Measurements from ENCODE around the gene EVL. TPM values are rescaled to one million over a fixed set of nuclear protein-coding genes. Genes with fewer than 3 reads are reported as not detected.

The EVL gene
- total and polyA plus RNA-seq, 10 of the 15 experiments (the other 5 are each of a cell fraction or from before 2014, with no cell fraction given) = 11.9 to 341 (median 89.8) TPM

GRCh38 chr14:100069161-100069800 lies 4.1 kb downstream of the EVL start:
- in situ Hi-C loops (cut with MboI) (no loop called here), intact Hi-C loops (cut with micrococcal nuclease; ENCODE audit: unreplicated experiment) (loop anchor here (2.0 to 5.0 kb wide), 5 partner anchors 56 to 308 kb away; partner anchors contain the start of genes WDR25 and YY1)
- ATAC-seq (0 out of 3 replicates have a peak, but pooled peaks have one; percentile 0), FAIRE-seq (no peak), DNase-seq (ENCODE audit: low read depth, low spot score) (peak; percentile 80)
- ChIA-PET POLR2A (interaction anchor here (0.5 to 2.5 kb wide), 10 partner anchors 8 to 1899 kb away, joined by 3 to 17 read pairs (median 4); a partner anchor contains a TSS), CTCF (interaction anchor here (0.7 to 12.8 kb wide), 10 partner anchors 10 to 124 kb away, joined by 3 to 156 read pairs (median 15); no protein-coding TSS in a partner anchor), RAD21 (ENCODE audit: unreplicated experiment) (interaction anchor here (0.6 to 6.3 kb wide), 14 partner anchors 11 to 150 kb away, joined by 3 to 65 read pairs (median 4); no protein-coding TSS in a partner anchor), SMC1A (ENCODE audit: uncharacterized antibody, unreplicated experiment) (interaction anchor here (0.8 to 8.7 kb wide), 20 partner anchors 8 to 167 kb away, joined by 3 to 96 read pairs (median 5); no protein-coding TSS in a partner anchor)
- no peaks in the 10 kb centered on the region for H3K27me3 ChIP-seq (replicated peaks in 1 of 2; ENCODE audit: control insufficient read depth in 2 of 2, insufficient read depth in 2 of 2, low read length in 1 of 2)
- H3K9ac ChIP-seq (ENCODE audit: control insufficient read depth, insufficient read depth, low read length) = peak overlapping the region; percentile 80
- 0% methylated on average over 9 of the region's 9 CpGs for WGBS (ENCODE audit: insufficient coverage, insufficient replicate concordance, low lambda C conversion rate, missing lambda C conversion rate)
- peak overlapping the region; percentile 93 for H3K4me2 ChIP-seq (ENCODE audit: control insufficient read depth, insufficient read depth)
- H4K20me1 ChIP-seq (ENCODE audit: control insufficient read depth, insufficient read depth) = no peaks in the 10 kb centered on the region
- H2AFZ ChIP-seq (ENCODE audit: control insufficient read depth, low read depth, low read length) = no peak overlapping the region; the same call in none of the 2 replicates
- H3K4me3 ChIP-seq = peak overlapping the region; percentile 75
- H3K79me2 ChIP-seq (ENCODE audit: control insufficient read depth, insufficient read depth, low read length) = peaks cover 90% of the 10 kb centered on the region
- no peaks in the 10 kb centered on the region for H3K9me3 ChIP-seq (replicated peaks; ENCODE audit: control insufficient read depth, insufficient read depth, low read length)
- peaks cover 69% of the 10 kb centered on the region for H3K4me1 ChIP-seq (ENCODE audit: control insufficient read depth, insufficient read depth, low read length)
- H3K27ac ChIP-seq (ENCODE audit: control insufficient read depth, insufficient read depth) = peak overlapping the region; percentile 84
- H3K36me3 ChIP-seq (ENCODE audit: control insufficient read depth in 2 of 2, insufficient read depth in 2 of 2, low read length in 1 of 2) = no peaks in the 10 kb centered on the region; a peak in 1 of 4 replicates
- BruUV-seq (replicated peaks) = no TSS peak
- TF ChIP-seq, protein P1, sequence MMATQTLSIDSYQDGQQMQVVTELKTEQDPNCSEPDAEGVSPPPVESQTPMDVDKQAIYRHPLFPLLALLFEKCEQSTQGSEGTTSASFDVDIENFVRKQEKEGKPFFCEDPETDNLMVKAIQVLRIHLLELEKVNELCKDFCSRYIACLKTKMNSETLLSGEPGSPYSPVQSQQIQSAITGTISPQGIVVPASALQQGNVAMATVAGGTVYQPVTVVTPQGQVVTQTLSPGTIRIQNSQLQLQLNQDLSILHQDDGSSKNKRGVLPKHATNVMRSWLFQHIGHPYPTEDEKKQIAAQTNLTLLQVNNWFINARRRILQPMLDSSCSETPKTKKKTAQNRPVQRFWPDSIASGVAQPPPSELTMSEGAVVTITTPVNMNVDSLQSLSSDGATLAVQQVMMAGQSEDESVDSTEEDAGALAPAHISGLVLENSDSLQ (IDR thresholded peaks at IDR 0.05) = no peak
- TF ChIP-seq MEF2B (IDR thresholded peaks at IDR 0.05; ENCODE audit: partially characterized antibody, poor library complexity, severe bottlenecking) (peak; percentile 99), CUX1 (IDR thresholded peaks at IDR 0.05; ENCODE audit: insufficient replicate concordance, low read depth, low read length) (peak; percentile 98), RUNX3 (IDR thresholded peaks at IDR 0.05; ENCODE audit: low read length) (no peak), GATAD2B (conservative IDR thresholded peaks at IDR 0.05; ENCODE audit: low read depth) (peak; percentile 99), BACH1 (IDR thresholded peaks at IDR 0.05; ENCODE audit: borderline replicate concordance) (peak; percentile 13; the same call in 1 of the 2 replicates), YBX1 (IDR thresholded peaks at IDR 0.05) (peak; percentile 91; the same call in 1 of the 2 replicates), TCF3 (IDR thresholded peaks at IDR 0.05; ENCODE audit: borderline replicate concordance, insufficient read depth, low read depth, low read length) (no peak), MLLT1 (IDR thresholded peaks at IDR 0.05) (peak; percentile 13), CHD2 (IDR thresholded peaks at IDR 0.05; ENCODE audit: borderline replicate concordance, low read depth, low read length) (0 out of 2 replicates have a peak, but pooled peaks have one; percentile 18), JUND (IDR thresholded peaks at IDR 0.05; ENCODE audit: low read depth, low read length) (peak; percentile 36; the same call in 1 of the 2 replicates)
- TF ChIP-seq, protein P2, sequence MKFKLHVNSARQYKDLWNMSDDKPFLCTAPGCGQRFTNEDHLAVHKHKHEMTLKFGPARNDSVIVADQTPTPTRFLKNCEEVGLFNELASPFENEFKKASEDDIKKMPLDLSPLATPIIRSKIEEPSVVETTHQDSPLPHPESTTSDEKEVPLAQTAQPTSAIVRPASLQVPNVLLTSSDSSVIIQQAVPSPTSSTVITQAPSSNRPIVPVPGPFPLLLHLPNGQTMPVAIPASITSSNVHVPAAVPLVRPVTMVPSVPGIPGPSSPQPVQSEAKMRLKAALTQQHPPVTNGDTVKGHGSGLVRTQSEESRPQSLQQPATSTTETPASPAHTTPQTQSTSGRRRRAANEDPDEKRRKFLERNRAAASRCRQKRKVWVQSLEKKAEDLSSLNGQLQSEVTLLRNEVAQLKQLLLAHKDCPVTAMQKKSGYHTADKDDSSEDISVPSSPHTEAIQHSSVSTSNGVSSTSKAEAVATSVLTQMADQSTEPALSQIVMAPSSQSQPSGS (IDR thresholded peaks at IDR 0.05; ENCODE audit: low read length) = peak; percentile 75

All from GM12878 (cell line).